Right hindlimb (tissue), 1 donor: ENCODE measurements around the gene PAPPA.

ENCODE experiments used
- DNase-seq: peaks from one replicate; pipeline ENCODE4 v3.0.0-alpha.2; 2018

PAPPA gene

DNA sequence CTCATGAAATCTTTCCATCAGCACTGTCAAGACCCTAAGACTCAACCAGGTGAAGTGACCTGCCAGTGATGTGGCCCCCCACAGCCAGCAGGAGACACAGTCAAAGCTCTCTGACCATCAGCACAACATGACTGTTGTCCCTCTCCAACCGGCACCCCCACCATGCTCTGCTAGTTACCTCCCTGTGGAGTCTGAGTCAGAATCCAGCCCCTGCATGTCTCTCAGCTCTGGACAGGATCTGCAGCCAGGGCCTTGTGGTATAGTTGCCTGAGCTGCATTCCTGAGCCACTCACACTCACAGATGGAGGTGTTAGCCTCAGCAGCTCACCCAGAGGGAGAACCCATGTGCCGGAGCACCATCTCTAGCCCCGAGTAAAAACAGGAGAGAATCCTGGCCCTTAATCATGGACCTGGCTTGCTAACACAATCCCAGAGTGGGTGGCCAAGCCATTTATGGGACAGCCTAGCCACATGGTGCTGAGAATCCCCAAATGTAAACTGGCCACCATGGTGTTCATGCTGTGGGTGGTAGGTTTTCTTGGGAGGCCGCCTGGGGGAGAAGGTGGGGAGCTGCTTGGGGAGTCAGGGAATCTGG is 237.8 kb downstream of the PAPPA start:
- no peak for DNase-seq

GRCh38 chr9:116393198-116393597 is 239.6 kb downstream of the PAPPA start:
- DNase-seq, result no peak

GRCh38 chr9:116394070-116394469 is 240.5 kb downstream of the PAPPA start:
- no peak for DNase-seq

DNA sequence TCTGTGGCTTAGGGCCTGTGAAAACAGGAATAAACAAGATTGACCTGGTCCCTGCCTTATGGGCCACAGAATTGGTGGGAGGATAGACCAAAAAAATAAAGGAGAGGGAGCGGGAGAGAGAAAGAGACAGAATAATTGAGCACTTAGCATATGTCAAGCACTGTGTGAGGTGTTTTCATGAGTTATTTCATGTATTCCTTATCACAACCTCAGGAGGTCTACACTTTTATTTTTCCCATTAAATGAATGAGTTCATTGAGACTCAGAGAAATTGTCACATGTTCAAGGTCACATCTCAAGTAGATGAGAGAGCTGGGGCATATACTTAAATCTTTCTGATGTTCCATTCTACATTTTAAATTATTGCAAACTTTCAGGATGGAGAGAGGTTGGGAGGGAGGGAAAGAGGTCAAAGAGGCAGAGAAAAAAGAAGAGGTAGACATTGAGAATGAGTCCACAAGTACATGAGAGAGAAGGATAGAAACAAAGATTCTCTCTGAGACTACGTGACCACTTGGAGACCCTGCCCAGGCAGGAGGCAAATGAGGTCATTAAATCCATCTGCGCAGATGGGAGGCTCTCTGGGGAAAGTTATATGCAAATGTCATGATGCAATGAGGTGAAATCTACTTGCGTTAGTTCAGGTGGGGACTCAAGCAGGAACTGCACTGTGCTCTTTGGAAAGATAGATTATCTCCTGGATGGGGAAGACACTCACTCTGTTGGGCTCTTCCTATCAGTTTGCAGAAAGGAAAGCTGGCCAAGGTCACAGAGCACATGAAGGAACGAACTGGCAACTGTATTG is 241.5 kb downstream of the PAPPA start:
- no peak for DNase-seq

DNA sequence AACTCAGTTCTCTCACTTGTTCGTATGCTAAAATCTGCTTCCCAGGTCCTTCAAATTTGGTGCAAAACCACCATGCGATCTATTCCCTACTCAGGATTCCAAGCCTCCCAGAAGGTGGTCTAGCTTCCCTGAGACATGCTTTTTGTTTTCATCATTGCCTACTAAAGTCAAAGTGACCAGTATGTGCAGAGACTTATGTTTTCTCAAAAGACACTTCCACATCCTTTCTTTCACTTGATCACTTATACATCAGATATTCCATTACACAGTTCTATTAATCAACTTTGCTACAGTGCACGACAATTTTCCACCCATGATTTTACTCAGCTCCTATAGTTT is 242.1 kb downstream of the PAPPA start:
- DNase-seq, result no peak

GRCh38 chr9:116403171-116403570 is 249.6 kb downstream of the PAPPA start:
- no peak for DNase-seq

DNA sequence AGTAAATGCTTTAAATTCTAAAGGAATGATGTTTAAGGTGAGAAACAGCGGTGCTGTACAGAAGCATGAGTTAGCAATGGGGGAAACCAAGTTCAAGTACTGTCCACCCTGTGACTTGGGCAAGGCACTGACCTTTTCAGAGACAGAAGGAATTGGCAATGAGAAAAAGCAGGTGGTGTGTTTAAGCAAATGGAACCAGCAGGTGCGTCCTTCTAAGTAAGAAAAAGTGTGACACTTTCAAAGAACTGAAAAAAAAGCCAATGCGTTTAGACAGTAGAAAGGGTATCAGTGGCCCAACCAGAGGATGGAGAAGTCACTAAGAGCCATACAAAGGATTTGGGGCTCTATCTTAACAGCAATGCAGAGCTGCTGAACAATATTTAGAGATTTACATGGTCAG is 250.6 kb downstream of the PAPPA start:
- DNase-seq, result no peak

GRCh38 chr9:116405321-116405720 is 251.7 kb downstream of the PAPPA start:
- DNase-seq, result no peak

DNA sequence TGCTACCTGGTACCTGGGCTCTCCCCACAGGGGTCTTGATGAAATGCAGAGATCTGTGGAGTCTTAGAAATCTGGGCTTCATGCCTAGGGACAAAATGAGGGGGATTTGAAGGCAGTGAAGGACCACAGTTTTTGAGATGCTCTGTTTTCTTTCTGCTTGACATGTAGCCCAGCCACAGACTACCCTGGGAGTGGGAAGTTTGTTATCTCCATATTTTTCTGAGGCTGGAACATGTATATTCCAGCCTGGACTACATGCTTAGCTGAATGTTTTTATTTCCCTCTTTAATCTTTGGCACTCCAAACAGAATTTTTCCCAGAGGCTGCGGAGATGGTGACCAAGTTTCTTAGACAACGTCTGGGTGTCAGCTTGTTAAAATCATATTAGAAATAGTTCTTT is 252.9 kb downstream of the PAPPA start:
- DNase-seq, result no peak

GRCh38 chr9:116409129-116409528 is 255.5 kb downstream of the PAPPA start:
- DNase-seq, result no peak

DNA sequence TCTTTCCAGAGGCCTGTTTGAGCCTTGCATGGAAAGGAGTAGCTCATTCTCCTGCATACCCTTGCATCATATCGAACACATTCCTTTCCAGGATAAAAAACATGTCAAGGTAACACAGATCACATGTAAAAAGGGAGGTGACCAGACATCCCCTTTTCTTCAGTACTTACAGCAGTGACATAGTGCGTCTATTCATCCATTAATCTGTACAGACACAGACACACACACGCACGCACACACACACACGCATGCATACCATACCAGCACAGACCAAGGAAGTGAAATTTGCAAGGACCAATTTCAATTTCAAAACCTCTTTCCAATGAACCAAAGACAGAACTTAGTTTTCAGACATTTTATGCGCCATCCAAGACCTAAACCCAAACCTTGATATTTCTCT is 256.0 kb downstream of the PAPPA start:
- no peak for DNase-seq

- DNase-seq, result no peak
These were observed 257.9 kb downstream of the PAPPA start for GRCh38 chr9:116411506-116411905.

DNA sequence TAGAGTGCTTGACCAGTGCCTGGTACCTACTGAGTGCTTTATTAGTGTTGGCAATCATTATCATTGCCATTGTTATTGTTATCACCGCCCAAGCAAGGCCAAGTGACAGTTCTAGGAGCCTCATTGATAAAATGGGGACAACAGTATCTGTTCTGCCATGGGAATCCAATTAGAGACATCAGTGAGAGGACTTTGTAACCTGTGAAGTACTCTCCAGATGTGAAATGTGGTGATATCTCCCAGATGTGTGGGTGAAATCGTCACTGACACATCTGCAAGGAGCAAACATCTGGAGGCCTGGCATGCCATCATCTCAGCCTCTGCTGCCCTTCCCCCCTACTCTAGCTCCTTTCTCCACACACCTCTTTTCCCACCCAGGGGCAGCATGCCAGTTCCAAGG is 260.8 kb downstream of the PAPPA start:
- no peak for DNase-seq

DNA sequence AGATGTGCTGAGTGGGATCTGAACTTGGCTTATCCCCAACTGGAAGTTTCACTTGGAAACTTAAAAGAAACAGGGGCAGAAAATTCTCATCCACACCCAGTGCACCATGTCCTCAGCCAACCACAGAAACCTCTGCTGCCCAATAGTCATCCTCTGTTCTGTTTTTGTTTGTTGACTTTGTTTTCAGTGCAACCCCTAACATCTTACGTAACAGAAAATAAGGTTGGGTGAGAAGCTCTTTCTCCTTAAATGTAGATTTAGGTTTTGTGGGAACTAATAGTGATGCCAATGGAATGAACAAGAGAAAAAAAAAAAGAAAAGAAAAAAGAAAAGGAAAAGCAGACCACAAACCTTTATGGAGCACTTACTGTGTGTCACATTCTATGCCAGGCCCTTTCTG is 262.8 kb downstream of the PAPPA start:
- no peak for DNase-seq

GRCh38 chr9:116417464-116417863 is 263.9 kb downstream of the PAPPA start:
- no peak for DNase-seq

GRCh38 chr9:116419181-116419580 is 265.6 kb downstream of the PAPPA start:
- no peak for DNase-seq

DNA sequence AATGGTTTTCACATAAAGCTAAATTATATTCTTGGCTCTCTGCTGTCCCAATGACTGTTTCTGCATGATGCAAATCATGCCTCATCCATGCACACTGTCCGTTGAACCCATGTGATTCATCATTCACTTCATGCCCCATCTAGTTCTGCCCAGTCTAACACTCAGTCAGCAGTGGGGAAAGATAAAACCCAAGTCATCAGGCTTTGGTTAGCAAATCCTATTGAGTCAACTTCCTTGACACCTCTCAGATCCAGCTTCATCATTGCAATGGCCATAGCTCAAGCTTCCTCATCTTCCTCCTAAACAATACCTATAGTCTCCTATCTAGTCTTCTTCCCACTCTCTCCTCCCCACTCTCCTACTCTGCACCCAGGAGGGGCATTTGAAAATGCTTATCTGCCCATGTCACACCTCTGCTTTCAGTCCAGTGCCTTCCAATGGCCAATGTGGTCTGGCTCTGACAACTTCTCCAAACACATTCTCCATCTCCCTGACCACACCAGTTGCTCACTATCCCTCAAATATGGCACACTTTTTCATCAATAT is 267.5 kb downstream of the PAPPA start:
- no peak for DNase-seq

- no peak for DNase-seq
These were observed 268.8 kb downstream of the PAPPA start for GRCh38 chr9:116422119-116422979.

DNA sequence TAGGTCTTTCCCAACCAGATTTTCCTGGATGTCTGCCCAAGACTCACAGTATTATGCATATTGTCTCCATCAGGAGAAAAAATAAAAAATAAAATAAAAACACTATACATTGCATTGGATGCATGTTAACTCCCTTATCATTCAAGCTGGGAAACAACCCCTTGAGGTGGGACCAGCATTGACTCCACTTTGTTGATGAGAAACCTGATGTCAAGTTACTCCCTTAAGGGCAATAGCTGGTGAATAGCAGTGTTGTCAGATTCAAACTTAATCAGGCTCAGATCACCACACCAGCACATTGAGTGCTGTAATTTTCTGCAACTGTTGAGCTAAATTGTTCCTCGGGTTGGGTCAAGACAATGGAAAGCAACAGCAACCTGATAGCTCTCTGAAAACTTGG is 269.6 kb downstream of the PAPPA start:
- DNase-seq, result no peak

- DNase-seq, result no peak
These were observed 271.7 kb downstream of the PAPPA start for GRCh38 chr9:116425244-116425643.

GRCh38 chr9:116430849-116431248 is 277.3 kb downstream of the PAPPA start:
- no peak for DNase-seq

GRCh38 chr9:116432051-116432450 is 278.5 kb downstream of the PAPPA start:
- DNase-seq, result no peak

- DNase-seq, result no peak
These were observed 280.7 kb downstream of the PAPPA start for GRCh38 chr9:116434314-116434713.

GRCh38 chr9:116435706-116436105 is 282.1 kb downstream of the PAPPA start:
- DNase-seq, result no peak
